ENCODE data around the gene FGG. TPM values are rescaled to one million over a fixed set of nuclear protein-coding genes. Genes with fewer than 3 reads are reported as not detected.
A peak's percentile ranks its signal among the peaks of the same experiment; 100 is the strongest.

FGG gene
- total RNA-seq, 1 donor: not detected

- Histone ChIP-seq H3K4me2 (ENCODE audit: insufficient read depth, low read length) (no peak overlapping the region), H3K27me3 (ENCODE audit: insufficient read depth, low read length) (peaks cover 29% of the 10 kb centered on the region), H2AFZ (ENCODE audit: low read length) (no peak overlapping the region), H3K4me1 (ENCODE audit: insufficient read depth, low read length) (peaks cover 3% of the 10 kb centered on the region), H3K9me3 (ENCODE audit: low read depth, low read length) (no peaks in the 10 kb centered on the region), H3K36me3 (ENCODE audit: insufficient read depth, low read length) (no peaks in the 10 kb centered on the region), H3K27ac (ENCODE audit: low read depth, low read length) (no peak overlapping the region), H4K20me1 (ENCODE audit: insufficient read depth, low read length) (no peaks in the 10 kb centered on the region), H3K4me3 (ENCODE audit: insufficient read depth, low read length) (no peak overlapping the region), H3K79me2 (ENCODE audit: insufficient read depth, low read length) (no peaks in the 10 kb centered on the region)
- no peak for DNase-seq (ENCODE audit: insufficient read length, low spot score, missing footprints)
- TF ChIP-seq, protein P1, sequence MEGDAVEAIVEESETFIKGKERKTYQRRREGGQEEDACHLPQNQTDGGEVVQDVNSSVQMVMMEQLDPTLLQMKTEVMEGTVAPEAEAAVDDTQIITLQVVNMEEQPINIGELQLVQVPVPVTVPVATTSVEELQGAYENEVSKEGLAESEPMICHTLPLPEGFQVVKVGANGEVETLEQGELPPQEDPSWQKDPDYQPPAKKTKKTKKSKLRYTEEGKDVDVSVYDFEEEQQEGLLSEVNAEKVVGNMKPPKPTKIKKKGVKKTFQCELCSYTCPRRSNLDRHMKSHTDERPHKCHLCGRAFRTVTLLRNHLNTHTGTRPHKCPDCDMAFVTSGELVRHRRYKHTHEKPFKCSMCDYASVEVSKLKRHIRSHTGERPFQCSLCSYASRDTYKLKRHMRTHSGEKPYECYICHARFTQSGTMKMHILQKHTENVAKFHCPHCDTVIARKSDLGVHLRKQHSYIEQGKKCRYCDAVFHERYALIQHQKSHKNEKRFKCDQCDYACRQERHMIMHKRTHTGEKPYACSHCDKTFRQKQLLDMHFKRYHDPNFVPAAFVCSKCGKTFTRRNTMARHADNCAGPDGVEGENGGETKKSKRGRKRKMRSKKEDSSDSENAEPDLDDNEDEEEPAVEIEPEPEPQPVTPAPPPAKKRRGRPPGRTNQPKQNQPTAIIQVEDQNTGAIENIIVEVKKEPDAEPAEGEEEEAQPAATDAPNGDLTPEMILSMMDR (IDR thresholded peaks at IDR 0.05; ENCODE audit: extremely low read depth, low read depth, low read length): no peak
These were observed 11.0 kb upstream of the FGG start for GRCh38 chr4:154623436-154623835.

GRCh38 chr4:154622598-154622997, 10.1 kb upstream of the FGG start:
- no peak overlapping the region for H3K4me2 ChIP-seq (ENCODE audit: insufficient read depth, low read length)
- no peaks in the 10 kb centered on the region for H4K20me1 ChIP-seq (ENCODE audit: insufficient read depth, low read length)
- no peak overlapping the region for H3K4me3 ChIP-seq (ENCODE audit: insufficient read depth, low read length)
- peaks cover 21% of the 10 kb centered on the region for H3K27me3 ChIP-seq (ENCODE audit: insufficient read depth, low read length)
- TF ChIP-seq, protein P1 (IDR thresholded peaks at IDR 0.05; ENCODE audit: extremely low read depth, low read depth, low read length): peak; percentile 56
- H3K9me3 ChIP-seq (ENCODE audit: low read depth, low read length): no peaks in the 10 kb centered on the region
- no peaks in the 10 kb centered on the region for H3K79me2 ChIP-seq (ENCODE audit: insufficient read depth, low read length)
- no peak overlapping the region for H3K27ac ChIP-seq (ENCODE audit: low read depth, low read length)
- no peak for DNase-seq (ENCODE audit: insufficient read length, low spot score, missing footprints)
- H2AFZ ChIP-seq (ENCODE audit: low read length): no peak overlapping the region
- H3K4me1 ChIP-seq (ENCODE audit: insufficient read depth, low read length): peaks cover 3% of the 10 kb centered on the region
- H3K36me3 ChIP-seq (ENCODE audit: insufficient read depth, low read length): no peaks in the 10 kb centered on the region

GRCh38 chr4:154620111-154620510, 7.7 kb upstream of the FGG start:
- no peaks in the 10 kb centered on the region for H3K9me3 ChIP-seq (ENCODE audit: low read depth, low read length)
- DNase-seq (ENCODE audit: insufficient read length, low spot score, missing footprints): no peak
- H3K27ac ChIP-seq (ENCODE audit: low read depth, low read length): no peak overlapping the region
- H4K20me1 ChIP-seq (ENCODE audit: insufficient read depth, low read length): no peaks in the 10 kb centered on the region
- no peak overlapping the region for H2AFZ ChIP-seq (ENCODE audit: low read length)
- H3K4me2 ChIP-seq (ENCODE audit: insufficient read depth, low read length): no peak overlapping the region
- TF ChIP-seq, protein P1 (IDR thresholded peaks at IDR 0.05; ENCODE audit: extremely low read depth, low read depth, low read length): no peak
- H3K27me3 ChIP-seq (ENCODE audit: insufficient read depth, low read length): peaks cover 10% of the 10 kb centered on the region
- H3K79me2 ChIP-seq (ENCODE audit: insufficient read depth, low read length): no peaks in the 10 kb centered on the region
- H3K4me3 ChIP-seq (ENCODE audit: insufficient read depth, low read length): no peak overlapping the region
- H3K36me3 ChIP-seq (ENCODE audit: insufficient read depth, low read length): no peaks in the 10 kb centered on the region
- H3K4me1 ChIP-seq (ENCODE audit: insufficient read depth, low read length): no peaks in the 10 kb centered on the region

- no peak for DNase-seq (ENCODE audit: insufficient read length, low spot score, missing footprints)
- Histone ChIP-seq H3K79me2 (ENCODE audit: insufficient read depth, low read length) (no peaks in the 10 kb centered on the region), H3K27me3 (ENCODE audit: insufficient read depth, low read length) (peaks cover 9% of the 10 kb centered on the region), H3K9me3 (ENCODE audit: low read depth, low read length) (no peaks in the 10 kb centered on the region), H3K4me1 (ENCODE audit: insufficient read depth, low read length) (no peaks in the 10 kb centered on the region), H3K4me3 (ENCODE audit: insufficient read depth, low read length) (no peak overlapping the region), H2AFZ (ENCODE audit: low read length) (no peak overlapping the region), H3K36me3 (ENCODE audit: insufficient read depth, low read length) (no peaks in the 10 kb centered on the region), H3K27ac (ENCODE audit: low read depth, low read length) (no peak overlapping the region), H3K4me2 (ENCODE audit: insufficient read depth, low read length) (no peak overlapping the region), H4K20me1 (ENCODE audit: insufficient read depth, low read length) (no peaks in the 10 kb centered on the region)
- TF ChIP-seq, protein P1 (IDR thresholded peaks at IDR 0.05; ENCODE audit: extremely low read depth, low read depth, low read length): peak; percentile 82
These were observed 6.4 kb upstream of the FGG start for GRCh38 chr4:154618708-154619315.
